PC-3 (cell line): ENCODE results near the gene CMSS1. TPM values are rescaled to one million over a fixed set of nuclear protein-coding genes. Genes with fewer than 3 reads are reported as not detected.

Experiments used
- ATAC-seq: fragments of 200-7000 bp; cut with Tn5 transposase; 2 replicates; pipeline ENCODE4 v1.9.1; 2020; ENCODE audit warnings: mild to moderate bottlenecking, moderate library complexity
- BruUV-seq: library from RNA; stranded (reverse); fragments of 400-500 nt; replicated peaks from 2 replicates; lab custom pipeline; 2021; lab: Mats Ljungman, UMichigan
- CTCF ChIA-PET: fragments of 300-600 bp; sonication (Branson Sonifier 250); formaldehyde crosslinking; loops from one replicate; lab custom pipeline; 2022; ENCODE audit warnings: antibody characterized with exemption; lab: Charles Lee
- POLR2A ChIA-PET: fragments of 300-600 bp; sonication (Branson Sonifier 250); formaldehyde crosslinking; loops from one replicate; lab custom pipeline; 2022; ENCODE audit warnings: antibody characterized with exemption; ENCODE audit not compliant: unreplicated experiment; lab: Charles Lee
- DNase-seq: peaks from one replicate; pipeline ENCODE4 v3.0.0-alpha.2; 2015
- H2AFZ ChIP-seq: fragments of 300-600 bp; sonication (generic); 2 replicates; pipeline ENCODE4 v1.6.0; 2016; ENCODE audit warnings: antibody characterized with exemption, low read length
- H3F3A ChIP-seq: fragments of 300-600 bp; sonication (generic); one replicate; pipeline ENCODE4 v1.6.0; 2017; ENCODE audit warnings: antibody characterized with exemption, low read length, control low read depth, mild to moderate bottlenecking; ENCODE audit not compliant: unreplicated experiment
- H3K27ac ChIP-seq: fragments of 300-600 bp; sonication (generic); 2 replicates; pipeline ENCODE4 v1.5.1; 2016; ENCODE audit warnings: mild to moderate bottlenecking, low read length
- H3K27me3 ChIP-seq: fragments of 300-600 bp; sonication (generic); 2 replicates; pipeline ENCODE4 v1.6.1; 2016; ENCODE audit warnings: low read length, mixed read lengths
- H3K36me3 ChIP-seq: fragments of 300-600 bp; sonication (generic); 2 replicates; pipeline ENCODE4 v1.6.1; 2016; ENCODE audit warnings: low read depth, mixed run types, low read length, mixed read lengths
- H3K4me1 ChIP-seq: fragments of 300-600 bp; sonication (generic); 2 replicates; pipeline ENCODE4 v1.5.1; 2016; ENCODE audit warnings: low read length; ENCODE audit not compliant: insufficient read depth
- H3K4me2 ChIP-seq: fragments of 300-600 bp; sonication (generic); 2 replicates; pipeline ENCODE4 v1.6.0; 2016; ENCODE audit warnings: low read length
- H3K4me3 ChIP-seq: fragments of 300-600 bp; sonication (generic); 2 replicates; pipeline ENCODE4 v1.5.1; 2016; ENCODE audit warnings: mild to moderate bottlenecking, low read length, mixed read lengths
- H3K79me2 ChIP-seq: fragments of 300-600 bp; sonication (generic); 2 replicates; pipeline ENCODE4 v1.6.1; 2017; ENCODE audit warnings: low read length, mixed read lengths
- H3K9ac ChIP-seq: fragments of 300-600 bp; sonication (generic); 2 replicates; pipeline ENCODE4 v1.6.0; 2016; ENCODE audit warnings: mild to moderate bottlenecking, low read length
- H3K9me2 ChIP-seq: fragments of 300-600 bp; sonication (generic); replicated peaks from 2 replicates; pipeline ENCODE4 v1.6.1; 2016; ENCODE audit warnings: mixed run types, low read length, mixed read lengths
- H3K9me3 ChIP-seq: fragments of 300-600 bp; sonication (generic); 2 replicates; pipeline ENCODE4 v1.6.1; 2016; ENCODE audit warnings: low read length, mixed read lengths
- H4K20me1 ChIP-seq: fragments of 300-600 bp; sonication (generic); 2 replicates; pipeline ENCODE4 v1.6.1; 2016; ENCODE audit warnings: low read length, mixed read lengths
- EZH2 ChIP-seq: fragments of 300-600 bp; sonication (generic); IDR thresholded peaks from one replicate; pipeline ENCODE4 v1.6.1; 2017; ENCODE audit warnings: antibody characterized with exemption, mild to moderate bottlenecking, low read length; ENCODE audit not compliant: unreplicated experiment
- EZH2phosphoT487 ChIP-seq: fragments of 300-600 bp; sonication (generic); IDR thresholded peaks from 2 replicates; pipeline ENCODE4 v1.6.1; 2018; ENCODE audit warnings: mild to moderate bottlenecking, antibody characterized with exemption, low read length, borderline replicate concordance
- intact Hi-C: fragments of 100-400 bp; cut with micrococcal nuclease; formaldehyde crosslinking; loops from 2 replicates; pipeline ENCODE4 v1.9.0; 2023
- total RNA-seq: library from RNA; depleted of rRNA; stranded (reverse); fragments of >200 nt; gene quantifications from 2 replicates; pipeline ENCODE4 v1.2.3, GENCODE V29; 2014
- TF ChIP-seq, protein P1 (sequence below): fragments of 300-600 bp; sonication (generic); conservative IDR thresholded peaks from 2 replicates; pipeline ENCODE4 v1.5.1; 2017; ENCODE audit warnings: antibody characterized with exemption, low read depth, mild to moderate bottlenecking, low read length

The CMSS1 gene
- total RNA-seq, 1 experiment from 2014 or later: 63.1 TPM

GRCh38 chr3:100008081-100008698 is 190.5 kb downstream of the CMSS1 start:
- peaks cover 3% of the 10 kb centered on the region; the same call in 1 of the 2 replicates for H3K36me3 ChIP-seq
- intact Hi-C loops: loop anchor here (5.0 kb wide), 1 partner anchor 151 kb away; no protein-coding TSS in a partner anchor
- ATAC-seq (no peak), DNase-seq (no peak)
- H2AFZ ChIP-seq: no peak overlapping the region
- CTCF ChIA-PET: no interaction called here
- H4K20me1 ChIP-seq: no peaks in the 10 kb centered on the region
- no peaks in the 10 kb centered on the region for H3K27me3 ChIP-seq
- no peaks in the 10 kb centered on the region for H3F3A ChIP-seq
- H3K4me2 ChIP-seq: no peak overlapping the region
- peaks cover 22% of the 10 kb centered on the region for H3K4me1 ChIP-seq
- H3K27ac ChIP-seq: no peak overlapping the region
- TF ChIP-seq EZH2phosphoT487 (no peak), EZH2 (no peak)
- TF ChIP-seq, protein P1, sequence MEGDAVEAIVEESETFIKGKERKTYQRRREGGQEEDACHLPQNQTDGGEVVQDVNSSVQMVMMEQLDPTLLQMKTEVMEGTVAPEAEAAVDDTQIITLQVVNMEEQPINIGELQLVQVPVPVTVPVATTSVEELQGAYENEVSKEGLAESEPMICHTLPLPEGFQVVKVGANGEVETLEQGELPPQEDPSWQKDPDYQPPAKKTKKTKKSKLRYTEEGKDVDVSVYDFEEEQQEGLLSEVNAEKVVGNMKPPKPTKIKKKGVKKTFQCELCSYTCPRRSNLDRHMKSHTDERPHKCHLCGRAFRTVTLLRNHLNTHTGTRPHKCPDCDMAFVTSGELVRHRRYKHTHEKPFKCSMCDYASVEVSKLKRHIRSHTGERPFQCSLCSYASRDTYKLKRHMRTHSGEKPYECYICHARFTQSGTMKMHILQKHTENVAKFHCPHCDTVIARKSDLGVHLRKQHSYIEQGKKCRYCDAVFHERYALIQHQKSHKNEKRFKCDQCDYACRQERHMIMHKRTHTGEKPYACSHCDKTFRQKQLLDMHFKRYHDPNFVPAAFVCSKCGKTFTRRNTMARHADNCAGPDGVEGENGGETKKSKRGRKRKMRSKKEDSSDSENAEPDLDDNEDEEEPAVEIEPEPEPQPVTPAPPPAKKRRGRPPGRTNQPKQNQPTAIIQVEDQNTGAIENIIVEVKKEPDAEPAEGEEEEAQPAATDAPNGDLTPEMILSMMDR: no peak
- H3K9ac ChIP-seq: no peak overlapping the region
- H3K9me3 ChIP-seq: no peaks in the 10 kb centered on the region
- H3K9me2 ChIP-seq: no peaks in the 10 kb centered on the region
- BruUV-seq: no TSS peak
- no peak overlapping the region for H3K4me3 ChIP-seq
- POLR2A ChIA-PET: interaction anchor here (0.5 kb wide), 1 partner anchor 73 kb away, joined by 3 read pairs; no protein-coding TSS in a partner anchor
- peaks cover 12% of the 10 kb centered on the region; the same call in 1 of the 2 replicates for H3K79me2 ChIP-seq

GRCh38 chr3:100009276-100010086 is 191.8 kb downstream of the CMSS1 start:
- DNase-seq: no peak
- no TSS peak for BruUV-seq

More at GRCh38 chr3:100009276-100010086, 191.8 kb downstream of the CMSS1 start:
- intact Hi-C loops: loop anchor here (5.0 kb wide), 1 partner anchor 152 kb away; no protein-coding TSS in a partner anchor
- Histone ChIP-seq H3K4me3 (no peak overlapping the region), H3K4me2 (no peak overlapping the region), H3K4me1 (peaks cover 13% of the 10 kb centered on the region), H2AFZ (no peak overlapping the region), H3K27me3 (no peaks in the 10 kb centered on the region), H3K9ac (no peak overlapping the region), H3K9me2 (no peaks in the 10 kb centered on the region), H4K20me1 (no peaks in the 10 kb centered on the region), H3K9me3 (no peaks in the 10 kb centered on the region), H3K36me3 (peaks cover 3% of the 10 kb centered on the region; the same call in 1 of the 2 replicates), H3F3A (no peaks in the 10 kb centered on the region), H3K27ac (no peak overlapping the region), H3K79me2 (0 out of 2 replicates have a peak, but pooled peaks cover under 1% of the 10 kb centered on the region)
- no peak for ATAC-seq
- ChIA-PET POLR2A (no interaction called here), CTCF (no interaction called here)
- TF ChIP-seq EZH2 (no peak), EZH2phosphoT487 (no peak)
- TF ChIP-seq, protein P1: no peak
